ENCODE measurements around the gene TNF. TPM values are rescaled to one million over a fixed set of nuclear protein-coding genes. Genes with fewer than 3 reads are reported as not detected.
"Not testable (repeated sequence)": the region's sequence is repeated elsewhere in the genome, so short reads cannot be mapped to it uniquely, and the experiment has no call there.

The TNF gene
- total RNA-seq, 1 donor from 2014 or later: 0.68 TPM

DNA sequence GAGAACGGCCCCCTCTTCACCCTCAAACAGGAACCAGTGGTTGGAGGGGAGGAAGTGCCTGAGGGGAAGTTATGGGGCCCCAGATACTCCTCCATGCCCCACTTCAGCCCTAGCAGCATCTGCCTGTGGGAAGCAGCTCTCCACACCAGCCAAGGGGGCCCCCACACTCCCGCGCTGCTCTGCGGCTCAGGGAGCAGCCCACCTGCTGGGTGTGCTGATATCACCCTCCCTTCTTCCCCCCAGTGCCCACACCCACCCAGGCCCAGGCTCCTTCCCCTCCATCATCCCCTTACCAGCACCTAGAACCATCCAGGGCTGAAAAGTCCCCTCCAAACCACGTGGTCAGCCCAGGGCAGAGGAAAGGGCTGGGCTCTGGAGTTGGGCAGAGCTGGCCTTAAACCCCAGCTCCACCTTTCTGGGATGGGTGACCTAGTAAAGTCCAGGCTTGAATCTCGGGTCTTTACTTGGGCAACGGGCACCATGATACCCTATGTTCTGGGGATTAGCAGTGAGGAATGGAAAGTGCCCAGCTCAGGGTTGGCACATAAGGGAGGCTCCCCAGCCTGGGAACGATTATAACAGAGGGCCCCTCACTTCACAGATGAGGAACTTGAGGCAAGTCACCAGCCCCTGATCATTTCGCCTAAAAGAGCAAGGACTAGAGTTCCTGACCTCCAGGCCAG lies 11.4 kb downstream of the TNF start:
- DNase-seq (ENCODE audit: low spot score): no peak
- ATAC-seq: peak; percentile 45

DNA sequence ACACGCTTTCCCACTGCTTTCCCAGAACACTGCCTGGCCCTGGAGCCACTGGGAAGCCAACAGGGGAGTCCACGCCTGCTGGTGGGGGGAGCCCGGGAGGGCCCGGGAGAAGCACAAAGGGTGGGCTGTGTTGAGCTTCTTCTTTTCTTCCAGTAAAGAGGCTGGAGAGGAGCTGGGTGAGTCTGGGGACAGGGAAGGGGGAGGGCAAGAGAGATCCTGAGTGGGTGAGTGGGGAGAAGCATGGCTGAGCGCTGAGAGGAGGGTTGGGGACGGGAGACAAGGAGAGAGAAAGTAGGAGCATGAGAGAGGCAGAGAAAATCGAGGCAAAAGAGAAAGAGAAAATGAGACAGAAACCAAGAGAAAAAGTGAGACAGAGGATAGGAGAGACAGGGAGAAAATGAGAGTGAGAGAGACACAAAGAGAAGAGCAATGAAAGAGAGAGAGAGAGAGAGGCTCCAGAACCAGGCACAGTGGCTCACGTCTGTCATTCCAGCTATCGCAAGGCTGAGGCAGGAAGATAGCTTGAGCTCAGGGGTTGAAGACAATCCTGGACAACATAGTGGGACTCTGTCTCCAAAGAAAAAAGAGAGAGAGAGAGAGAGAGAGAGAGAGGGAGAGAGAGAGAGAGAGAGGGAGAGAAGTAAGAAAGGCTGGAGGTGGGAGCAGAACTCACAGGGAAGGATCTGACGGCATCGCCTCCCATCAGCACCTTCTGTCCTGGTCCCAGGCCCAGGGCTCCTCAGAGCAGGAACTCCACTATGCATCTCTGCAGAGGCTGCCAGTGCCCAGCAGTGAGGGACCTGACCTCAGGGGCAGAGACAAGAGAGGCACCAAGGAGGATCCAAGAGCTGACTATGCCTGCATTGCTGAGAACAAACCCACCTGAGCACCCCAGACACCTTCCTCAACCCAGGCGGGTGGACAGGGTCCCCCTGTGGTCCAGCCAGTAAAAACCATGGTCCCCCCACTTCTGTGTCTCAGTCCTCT lies 12.7 kb downstream of the TNF start:
- DNase-seq (ENCODE audit: low spot score): no peak

DNA sequence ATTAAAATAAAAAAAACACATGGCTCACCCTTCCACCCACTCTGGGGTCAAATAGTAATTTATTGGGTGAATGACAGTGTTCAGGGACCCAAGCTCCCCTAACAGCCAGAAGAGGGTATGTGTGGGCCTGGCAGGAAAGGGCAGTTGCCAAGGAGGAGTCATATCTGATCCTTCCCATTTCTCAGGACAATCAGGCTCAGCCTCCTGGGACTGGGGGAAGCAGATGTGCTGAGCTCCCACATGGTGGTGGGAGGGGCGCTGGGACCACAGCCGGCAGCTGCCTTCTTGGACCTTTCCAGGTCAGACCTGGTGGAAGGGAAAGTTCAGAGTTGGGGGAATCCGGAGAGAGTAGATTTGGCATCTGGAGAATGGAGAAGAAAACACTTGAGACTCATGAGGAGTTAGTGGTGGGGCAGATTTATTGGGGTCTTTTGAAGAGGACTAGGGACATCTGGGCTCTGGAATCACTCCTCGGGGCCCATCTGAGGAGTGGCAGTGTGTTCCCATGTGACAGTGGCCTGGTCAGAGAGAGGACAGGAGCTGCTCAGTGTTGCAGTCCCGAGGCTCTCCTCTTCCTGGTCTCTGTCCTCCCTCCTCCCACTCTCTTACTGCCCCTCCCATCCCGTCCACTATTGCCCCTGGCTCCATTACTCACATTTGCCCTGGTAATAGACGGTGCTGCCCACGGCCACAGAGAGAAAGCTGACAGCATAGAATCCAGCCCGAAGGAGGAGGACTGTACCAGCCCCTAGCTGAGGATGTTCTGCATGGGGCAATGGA lies 13.7 kb downstream of the TNF start:
- no peak for DNase-seq (ENCODE audit: low spot score)

More for the DNA sequence above, 12.7 kb downstream of the TNF start:
- no peak for ATAC-seq

DNA sequence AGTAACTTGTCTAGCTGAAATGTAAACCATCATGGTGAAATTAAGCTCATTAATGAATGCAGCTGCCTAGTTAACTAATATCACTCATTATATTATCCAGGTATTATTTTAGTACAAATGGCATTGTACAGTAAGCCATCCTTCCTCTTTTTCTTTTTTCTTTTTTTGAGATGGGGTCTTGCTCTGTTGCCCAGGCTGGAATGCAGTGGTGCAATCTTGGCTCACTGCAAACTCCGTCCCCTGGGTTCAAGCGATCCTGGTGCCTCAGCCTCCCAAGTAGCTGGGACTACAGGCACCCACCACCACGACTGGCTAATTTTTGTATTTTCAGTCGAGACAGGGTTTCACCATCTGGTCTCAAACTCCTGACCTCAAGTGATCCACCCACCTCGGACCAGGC lies 15.3 kb downstream of the TNF start:
- ATAC-seq; DNase-seq (ENCODE audit: low spot score): not testable (repeated sequence)

More for the DNA sequence above, 13.7 kb downstream of the TNF start:
- ATAC-seq: no peak

DNA sequence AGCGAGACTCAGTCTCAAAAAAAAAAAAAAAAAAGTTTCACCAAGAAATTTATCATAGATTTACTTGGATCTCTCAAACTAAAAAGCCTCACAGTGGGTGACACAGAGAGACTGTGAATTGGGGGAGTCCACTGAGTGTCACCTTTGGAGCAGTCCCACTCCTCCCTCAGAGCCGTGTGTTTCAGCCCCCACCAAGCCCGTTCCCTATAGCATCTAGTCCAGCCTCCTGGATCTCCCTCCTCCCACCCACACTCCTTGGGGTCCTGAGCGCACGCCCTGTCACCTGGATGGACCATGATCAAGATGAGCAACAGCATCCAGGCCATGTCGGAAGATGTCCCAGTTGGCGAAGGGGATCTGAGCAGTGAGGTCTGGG lies 17.0 kb downstream of the TNF start:
- ATAC-seq (no peak), DNase-seq (ENCODE audit: low spot score) (no peak)

DNA sequence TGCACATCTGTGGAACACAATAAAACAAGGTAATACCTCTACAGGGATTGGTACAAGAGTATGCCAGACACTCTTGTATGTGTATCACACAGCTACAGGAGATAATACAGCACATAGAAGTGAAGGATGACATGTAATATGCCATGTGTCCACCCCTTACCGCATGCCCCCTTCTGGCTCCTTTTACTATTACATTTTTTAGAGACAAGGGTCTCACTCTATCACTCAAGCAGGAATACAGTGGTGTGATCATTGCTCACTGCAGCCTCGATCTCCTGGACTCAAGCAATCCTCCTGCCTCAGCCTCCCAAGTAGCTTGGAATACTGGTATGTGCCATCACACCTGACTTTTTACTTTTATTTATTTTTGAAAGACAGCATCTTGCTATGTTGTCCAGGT lies 21.6 kb downstream of the TNF start:
- DNase-seq (ENCODE audit: low spot score): no peak
- ATAC-seq: peak; percentile 29

DNA sequence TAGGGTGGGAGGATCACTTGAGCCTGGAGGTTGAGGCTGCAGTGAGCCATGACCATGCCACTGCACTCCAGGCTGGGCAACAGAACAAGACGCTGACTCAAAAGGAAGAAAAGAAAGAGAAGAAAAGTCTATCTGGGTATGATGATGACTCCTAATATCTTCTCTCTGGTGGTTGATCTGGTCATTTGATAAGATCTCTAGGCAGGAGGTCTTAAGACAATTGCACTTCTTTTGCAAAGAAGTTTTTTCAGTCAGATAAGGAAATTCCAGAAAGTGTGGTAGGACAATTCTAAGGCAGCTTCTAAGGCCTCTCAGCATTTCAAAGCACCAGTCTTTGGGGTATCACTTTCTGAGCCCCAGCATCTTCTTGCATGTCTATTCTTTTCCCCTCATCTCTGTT lies 32.0 kb downstream of the TNF start:
- ATAC-seq: no peak
- DNase-seq (ENCODE audit: low spot score): no peak

DNA sequence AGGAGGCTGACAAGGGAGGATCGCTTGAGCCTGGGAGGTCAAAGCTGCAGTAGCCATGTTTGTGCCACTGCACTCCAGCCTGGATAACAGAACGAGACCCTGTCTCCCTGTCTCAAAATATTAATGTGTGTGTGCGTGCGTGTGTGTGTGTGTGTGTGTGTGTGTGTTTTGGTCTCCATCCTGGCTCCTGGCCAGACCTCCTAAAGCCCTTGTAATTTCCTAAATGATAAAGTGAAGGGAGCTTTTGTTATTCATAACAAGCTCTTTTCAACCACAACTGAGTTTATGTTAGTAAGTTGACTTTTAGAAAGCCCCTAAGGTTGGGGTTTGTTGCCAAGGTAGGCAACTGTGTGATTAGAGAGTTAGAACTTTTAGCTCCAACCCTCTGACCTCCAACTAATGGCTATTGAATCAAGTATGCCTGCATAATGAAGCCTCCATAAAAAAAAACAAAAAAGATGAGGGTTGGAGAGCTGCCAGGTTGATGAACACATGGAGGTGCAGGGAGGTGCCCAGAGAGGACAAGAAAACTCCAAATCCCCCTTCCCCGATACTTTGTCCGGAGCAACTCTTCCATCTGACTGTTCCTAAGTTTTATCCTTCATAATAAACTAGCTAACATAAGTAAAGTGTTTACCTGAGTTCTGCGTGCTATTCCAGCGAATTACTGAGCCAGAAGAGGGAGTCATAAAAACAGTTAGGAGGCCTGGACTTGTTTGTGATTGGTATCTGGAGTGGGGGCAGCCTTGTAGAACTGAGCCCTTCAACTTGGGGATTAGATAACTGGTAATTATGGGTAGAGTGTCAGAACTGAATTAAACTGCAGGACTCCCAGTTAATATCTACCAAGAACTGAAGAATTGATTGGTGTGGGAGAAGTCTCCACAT lies 34.4 kb downstream of the TNF start:
- ATAC-seq (no peak), DNase-seq (ENCODE audit: low spot score) (no peak)

DNA sequence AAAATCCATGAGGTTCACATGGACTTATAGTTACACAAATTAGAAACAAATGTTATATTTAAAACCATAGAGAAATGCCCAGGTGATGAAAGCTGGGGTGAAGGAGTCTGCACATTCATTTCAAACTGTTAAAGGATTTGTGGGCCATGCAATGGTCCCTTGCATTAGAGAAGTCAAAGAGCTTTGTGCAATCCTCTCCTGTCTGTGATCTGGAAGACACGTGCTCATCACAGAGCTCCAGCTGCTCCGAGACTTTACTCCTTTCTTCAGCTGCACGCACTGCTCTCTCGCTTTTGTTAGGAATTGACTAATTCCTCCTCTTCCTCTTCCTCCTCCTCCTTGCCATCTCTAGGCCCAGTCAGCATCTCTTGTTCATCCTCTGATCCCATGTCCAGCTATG lies 35.6 kb downstream of the TNF start:
- ATAC-seq: no peak

DNA sequence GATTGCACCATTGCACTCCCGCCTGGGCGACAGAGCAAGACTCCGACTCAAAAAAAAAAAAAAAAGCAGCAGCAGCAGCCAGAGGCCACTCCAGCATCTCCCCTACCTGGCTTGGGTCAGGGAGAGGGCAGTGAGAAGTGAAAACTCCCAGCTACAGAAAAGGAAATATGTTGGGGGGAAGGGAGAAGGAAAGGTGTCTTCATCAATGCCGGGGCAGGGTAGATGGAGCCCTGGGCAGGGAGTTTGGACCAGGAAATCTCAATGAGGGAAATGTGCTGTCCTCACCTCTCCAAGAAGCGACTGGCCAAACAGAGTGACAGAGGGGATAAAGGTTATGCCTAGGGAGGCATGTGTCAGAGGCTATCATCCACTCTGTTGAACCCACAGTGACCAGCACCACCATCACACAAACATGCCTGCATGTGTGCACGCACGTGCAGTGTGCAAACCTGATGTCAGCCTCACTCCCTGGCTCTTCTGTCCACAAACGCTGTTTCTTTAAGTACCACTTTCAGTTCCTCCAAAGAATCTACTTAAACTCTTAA lies 38.8 kb downstream of the TNF start:
- DNase-seq (ENCODE audit: low spot score): no peak
- ATAC-seq: peak; percentile 50

More for the DNA sequence above, 35.6 kb downstream of the TNF start:
- DNase-seq (ENCODE audit: low spot score): no peak

DNA sequence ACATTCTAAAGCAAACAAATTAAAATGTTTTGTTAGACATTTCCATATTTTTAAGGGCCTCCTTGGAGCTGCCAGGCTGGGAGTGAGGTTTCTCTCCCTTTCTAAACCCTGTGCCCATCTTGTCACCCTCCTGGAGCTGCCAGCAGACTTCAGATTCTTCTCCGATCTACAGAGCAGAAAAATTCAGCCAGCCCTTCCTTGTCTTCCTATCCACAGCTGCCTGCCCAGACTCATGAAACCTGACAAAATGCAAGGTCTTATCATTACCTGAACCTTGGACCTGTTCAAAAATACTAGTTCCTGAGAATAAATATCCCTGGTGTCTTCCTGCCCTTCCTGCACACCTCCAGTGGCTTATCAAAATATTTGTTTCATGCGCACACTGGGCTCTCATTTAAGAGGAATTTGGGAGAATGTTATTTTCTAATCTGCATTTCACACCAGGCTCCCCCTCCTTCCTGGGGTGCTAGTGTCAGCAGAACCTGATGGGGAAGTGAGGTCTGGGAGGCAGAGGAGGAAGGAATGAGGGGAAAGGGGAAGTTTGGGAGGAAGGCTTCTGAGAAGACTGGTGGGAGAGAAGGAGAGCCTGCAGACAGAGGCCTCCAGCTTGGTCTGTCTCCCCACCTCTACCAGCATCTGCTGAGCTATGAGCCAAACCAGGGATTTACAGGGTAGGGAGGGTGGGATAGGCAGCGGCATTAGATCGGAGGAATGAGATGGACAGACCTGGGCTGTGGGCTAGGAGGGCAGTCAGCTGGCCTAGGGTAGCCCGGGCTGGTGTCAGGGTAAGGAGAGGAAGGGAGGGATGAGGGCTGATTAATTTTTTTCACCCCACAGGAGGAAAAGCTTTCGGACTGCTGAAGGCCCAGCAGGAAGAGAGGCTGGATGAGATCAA lies 39.6 kb downstream of the TNF start, which contains the start of gene AIF1:
Gene AIF1 (plus strand): TSS at position 551 of the 895 bp plus-strand sequence. CDS start 96 bp downstream, at position 647.
- DNase-seq (ENCODE audit: low spot score): no peak

DNA sequence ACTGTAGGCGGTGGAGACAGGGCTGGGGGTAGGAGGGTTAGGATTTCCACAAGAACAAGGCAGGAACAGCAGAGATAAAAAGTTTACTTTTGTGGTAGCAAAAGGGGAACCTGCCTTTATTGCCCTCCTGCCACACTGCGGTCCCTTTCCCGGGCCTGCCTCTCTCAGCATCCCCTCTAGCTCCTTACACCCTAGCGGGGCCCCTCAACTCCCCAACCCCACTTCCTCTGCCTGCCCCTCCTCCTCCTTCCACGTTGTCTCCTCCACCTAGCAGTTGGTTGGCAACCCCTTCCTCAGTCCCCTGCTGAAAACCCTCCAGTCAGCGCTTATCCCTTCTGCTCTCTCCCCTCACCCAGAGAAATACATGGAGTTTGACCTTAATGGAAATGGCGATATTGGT lies 40.4 kb downstream of the TNF start:
- no peak for DNase-seq (ENCODE audit: low spot score)

More for the DNA sequence above, 39.6 kb downstream of the TNF start, which contains the start of gene AIF1:
- peak; percentile 75 for ATAC-seq

DNA sequence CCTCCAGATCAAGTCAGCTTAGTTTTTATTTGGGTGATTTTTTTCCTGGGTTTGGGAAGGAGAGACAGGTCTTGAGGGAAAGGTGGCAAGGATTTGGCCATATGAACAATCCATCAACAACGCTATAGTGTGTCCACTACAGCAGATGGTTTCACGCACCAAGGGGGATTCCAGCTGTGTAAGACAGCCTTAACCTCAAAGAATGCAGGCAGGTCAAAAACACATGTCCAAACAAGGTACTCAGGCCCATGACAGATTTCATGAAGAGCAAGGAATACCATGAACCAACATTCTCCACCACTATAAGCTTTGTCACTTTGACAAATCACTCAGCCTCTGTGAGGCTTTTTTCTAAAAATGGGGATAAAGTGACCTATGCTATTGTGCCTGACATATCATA lies 41.6 kb downstream of the TNF start:
- ATAC-seq: no peak

More for the DNA sequence above, 40.4 kb downstream of the TNF start:
- no peak for ATAC-seq

DNA sequence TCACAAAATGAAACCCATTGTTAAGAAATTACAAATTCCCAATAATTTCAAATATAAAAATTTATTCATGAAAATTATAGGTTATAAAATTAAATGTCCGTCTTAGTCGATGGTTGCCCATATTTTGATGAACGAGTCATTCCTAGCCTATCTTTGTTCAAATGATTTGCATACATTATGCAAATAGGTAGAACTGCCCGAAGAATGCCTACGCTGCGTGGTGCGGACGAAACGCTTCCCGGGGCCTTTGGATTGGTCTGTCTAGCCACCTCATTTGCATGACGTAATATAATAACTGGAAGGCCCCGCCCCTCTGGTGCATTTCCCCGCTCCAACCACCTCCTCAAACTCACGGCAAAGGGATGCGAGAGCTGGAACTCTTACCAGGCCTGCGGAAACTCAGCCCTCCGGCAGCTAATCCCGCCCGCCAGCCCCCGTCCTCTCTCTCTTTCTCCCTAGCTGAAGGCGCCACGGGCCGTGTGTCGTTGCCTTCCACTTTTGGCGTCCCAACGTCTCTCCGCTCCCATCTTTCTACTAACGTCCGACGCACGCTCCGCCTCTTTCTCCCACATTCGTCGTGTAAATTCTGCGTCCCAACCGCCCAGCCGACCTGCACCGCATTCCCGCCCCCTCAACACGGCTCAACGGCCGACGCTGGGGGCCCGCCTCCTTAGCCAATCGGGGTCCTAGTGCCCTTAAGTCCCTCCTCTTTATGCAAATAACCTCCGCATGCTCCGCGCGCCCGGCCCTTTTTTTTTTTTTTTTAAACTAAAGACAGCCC lies 44.6 kb downstream of the TNF start:
- DNase-seq (ENCODE audit: low spot score) (peak; percentile 98), ATAC-seq (peak; percentile 89)

More for the DNA sequence above, 41.6 kb downstream of the TNF start:
- no peak for DNase-seq (ENCODE audit: low spot score)

DNA sequence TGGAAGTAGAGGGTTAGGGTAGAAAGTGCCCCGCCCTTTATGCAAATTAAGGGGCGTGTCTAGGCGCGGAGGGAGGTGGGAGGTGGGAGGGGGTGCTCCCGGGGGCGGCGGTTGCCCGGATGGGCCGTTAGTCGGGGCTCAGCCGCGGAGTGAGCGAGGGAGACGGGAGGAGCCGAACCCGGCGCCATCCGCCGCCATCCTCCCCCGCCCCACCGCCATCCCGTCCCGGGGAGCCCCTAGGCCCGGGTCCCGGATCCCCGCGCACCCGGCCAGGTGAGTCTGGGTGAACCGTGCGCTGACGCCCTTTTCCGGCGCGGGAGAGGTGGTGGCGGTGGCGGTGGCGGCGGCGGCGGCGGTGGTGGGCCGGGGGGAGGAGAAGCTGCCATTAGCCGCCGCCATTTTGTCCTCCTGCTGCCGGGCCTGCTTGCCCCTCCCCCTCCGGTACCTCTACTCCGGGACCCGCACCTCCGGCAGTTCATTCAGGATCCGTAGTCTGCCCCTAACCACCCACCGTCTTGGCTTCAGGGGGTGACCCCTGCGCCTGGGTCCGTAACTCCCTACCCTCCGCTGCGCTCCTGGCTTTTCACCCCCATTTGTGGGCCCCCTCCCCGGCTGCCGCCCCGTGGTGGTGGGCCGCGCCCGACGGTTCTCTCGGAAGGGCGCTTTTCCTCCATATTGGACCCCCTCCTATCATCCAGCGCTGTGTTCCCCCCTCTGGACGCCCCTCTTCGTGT lies 45.4 kb downstream of the TNF start, which contains the start of gene PRRC2A:
Gene PRRC2A (plus strand): TSS at position 130 of the 734 bp plus-strand sequence. CDS start 2,075 bp downstream, outside the sequence.
- ATAC-seq (peak; percentile 87), DNase-seq (ENCODE audit: low spot score) (no peak)

DNA sequence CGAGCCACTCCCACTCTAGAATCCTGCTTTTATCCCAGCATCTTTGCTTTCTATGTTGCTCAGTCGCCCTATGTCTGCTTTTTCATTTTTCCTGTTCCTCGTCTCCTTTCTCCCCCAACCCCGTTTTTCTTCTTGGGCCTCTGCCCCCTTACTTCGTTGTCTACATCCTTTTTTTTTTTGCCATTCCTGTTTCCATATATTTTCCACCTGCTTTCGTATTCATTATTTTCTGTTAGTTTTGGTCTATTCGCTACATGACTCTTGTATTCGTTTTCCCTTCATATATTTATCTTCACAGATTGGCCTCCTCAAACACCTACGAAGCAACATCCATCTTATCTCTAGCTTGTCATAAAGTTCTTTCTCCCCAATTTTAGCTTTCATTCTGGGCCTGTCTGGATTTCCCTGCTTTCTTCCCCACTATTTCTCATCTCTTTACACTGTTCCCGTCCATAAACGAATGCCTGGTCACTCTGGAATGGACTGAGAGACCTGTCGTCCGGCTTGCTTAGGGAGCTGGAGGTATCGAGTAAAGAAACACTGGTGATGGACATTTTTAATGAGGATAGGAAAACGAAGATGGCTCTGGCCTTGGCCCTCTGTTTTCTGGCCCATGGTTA lies 46.1 kb downstream of the TNF start:
- DNase-seq (ENCODE audit: low spot score): no peak
- ATAC-seq: no peak

All from left lobe of liver (tissue), 2 donors.